ENCODE measurements around the gene MCAM. TPM values are rescaled to one million over a fixed set of nuclear protein-coding genes. Genes with fewer than 3 reads are reported as not detected.
A peak's percentile ranks its signal among the peaks of the same experiment; 100 is the strongest.

The MCAM gene
- total and polyA plus RNA-seq, 3 donors from 2014 or later, result 39.1 to 45.1 (median 43.1) TPM

DNA sequence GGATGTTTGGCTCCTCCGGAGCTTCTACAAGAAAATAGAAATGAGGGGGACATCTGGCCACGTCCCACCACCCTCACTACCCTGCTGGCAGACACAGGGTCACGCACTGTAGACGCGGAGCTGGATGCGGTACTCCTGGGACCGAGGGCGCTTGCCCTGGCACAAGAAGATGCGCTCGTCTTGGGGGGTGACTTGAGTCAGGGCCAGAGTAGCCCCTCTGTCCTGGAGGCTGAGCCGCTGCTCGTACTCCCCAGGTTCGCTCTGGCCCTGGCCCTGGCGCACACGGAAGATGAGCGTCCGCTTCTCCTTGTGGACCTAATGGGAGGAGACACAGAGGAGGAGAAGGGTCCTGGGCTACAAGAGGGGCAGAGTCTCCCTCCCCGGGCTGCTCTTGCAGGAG lies 2.2 kb downstream of the MCAM start:
- TF ChIP-seq, protein P1, sequence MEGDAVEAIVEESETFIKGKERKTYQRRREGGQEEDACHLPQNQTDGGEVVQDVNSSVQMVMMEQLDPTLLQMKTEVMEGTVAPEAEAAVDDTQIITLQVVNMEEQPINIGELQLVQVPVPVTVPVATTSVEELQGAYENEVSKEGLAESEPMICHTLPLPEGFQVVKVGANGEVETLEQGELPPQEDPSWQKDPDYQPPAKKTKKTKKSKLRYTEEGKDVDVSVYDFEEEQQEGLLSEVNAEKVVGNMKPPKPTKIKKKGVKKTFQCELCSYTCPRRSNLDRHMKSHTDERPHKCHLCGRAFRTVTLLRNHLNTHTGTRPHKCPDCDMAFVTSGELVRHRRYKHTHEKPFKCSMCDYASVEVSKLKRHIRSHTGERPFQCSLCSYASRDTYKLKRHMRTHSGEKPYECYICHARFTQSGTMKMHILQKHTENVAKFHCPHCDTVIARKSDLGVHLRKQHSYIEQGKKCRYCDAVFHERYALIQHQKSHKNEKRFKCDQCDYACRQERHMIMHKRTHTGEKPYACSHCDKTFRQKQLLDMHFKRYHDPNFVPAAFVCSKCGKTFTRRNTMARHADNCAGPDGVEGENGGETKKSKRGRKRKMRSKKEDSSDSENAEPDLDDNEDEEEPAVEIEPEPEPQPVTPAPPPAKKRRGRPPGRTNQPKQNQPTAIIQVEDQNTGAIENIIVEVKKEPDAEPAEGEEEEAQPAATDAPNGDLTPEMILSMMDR (IDR thresholded peaks at IDR 0.05), result no peak
- TF ChIP-seq POLR2A (IDR thresholded peaks at IDR 0.05), result no peak
- Histone ChIP-seq H3K9me3 (no peaks in the 10 kb centered on the region), H3K36me3 (ENCODE audit: low read depth, missing control alignments) (no peaks in the 10 kb centered on the region), H3K4me3 (peak overlapping the region in 1 of 2 donors; percentile 3), H3K4me1 (peaks cover 24% of the 10 kb centered on the region), H3K27me3 (no peaks in the 10 kb centered on the region), H3K27ac (no peak overlapping the region)
- intact Hi-C loops (cut with DNase I; ENCODE audit: low total_unique reads), result no loop called here
- 65 to 75% methylated on average over 9 to 14 of the region's 18 CpGs for WGBS, 2 donors
- DNase-seq, result no peak

DNA sequence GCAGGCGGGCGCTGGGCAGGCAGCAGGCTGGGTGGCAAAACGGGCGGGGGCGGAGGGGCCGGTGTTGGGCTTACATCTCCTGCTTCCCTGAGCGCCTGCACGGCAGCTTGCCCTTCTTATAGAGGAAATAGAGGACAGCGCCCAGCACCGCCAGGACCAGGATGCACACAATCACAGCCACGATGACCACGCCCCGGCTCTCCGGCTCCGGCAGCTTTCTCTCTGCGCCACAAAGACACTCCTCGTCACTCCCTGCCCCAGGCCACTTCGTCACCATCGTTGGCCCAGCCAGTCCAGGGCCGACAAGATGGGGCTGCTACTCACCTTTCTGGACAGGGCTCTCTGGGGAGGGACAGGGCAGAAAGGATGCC lies 6.3 kb downstream of the MCAM start:
- peaks cover 18% of the 10 kb centered on the region for H3K4me1 ChIP-seq
- no peaks in the 10 kb centered on the region for H3K9me3 ChIP-seq
- no peaks in the 10 kb centered on the region for H3K36me3 ChIP-seq (ENCODE audit: low read depth, missing control alignments)
- H3K4me3 ChIP-seq, result no peak overlapping the region
- no peak overlapping the region for H3K27ac ChIP-seq
- DNase-seq, result no peak
- 88 to 93% methylated on average over 12 to 20 of the region's 20 CpGs for WGBS, 2 donors
- TF ChIP-seq, protein P1 (IDR thresholded peaks at IDR 0.05), result no peak
- TF ChIP-seq POLR2A (IDR thresholded peaks at IDR 0.05), result no peak
- no peaks in the 10 kb centered on the region for H3K27me3 ChIP-seq
- intact Hi-C loops (cut with DNase I; ENCODE audit: low total_unique reads), result no loop called here

DNA sequence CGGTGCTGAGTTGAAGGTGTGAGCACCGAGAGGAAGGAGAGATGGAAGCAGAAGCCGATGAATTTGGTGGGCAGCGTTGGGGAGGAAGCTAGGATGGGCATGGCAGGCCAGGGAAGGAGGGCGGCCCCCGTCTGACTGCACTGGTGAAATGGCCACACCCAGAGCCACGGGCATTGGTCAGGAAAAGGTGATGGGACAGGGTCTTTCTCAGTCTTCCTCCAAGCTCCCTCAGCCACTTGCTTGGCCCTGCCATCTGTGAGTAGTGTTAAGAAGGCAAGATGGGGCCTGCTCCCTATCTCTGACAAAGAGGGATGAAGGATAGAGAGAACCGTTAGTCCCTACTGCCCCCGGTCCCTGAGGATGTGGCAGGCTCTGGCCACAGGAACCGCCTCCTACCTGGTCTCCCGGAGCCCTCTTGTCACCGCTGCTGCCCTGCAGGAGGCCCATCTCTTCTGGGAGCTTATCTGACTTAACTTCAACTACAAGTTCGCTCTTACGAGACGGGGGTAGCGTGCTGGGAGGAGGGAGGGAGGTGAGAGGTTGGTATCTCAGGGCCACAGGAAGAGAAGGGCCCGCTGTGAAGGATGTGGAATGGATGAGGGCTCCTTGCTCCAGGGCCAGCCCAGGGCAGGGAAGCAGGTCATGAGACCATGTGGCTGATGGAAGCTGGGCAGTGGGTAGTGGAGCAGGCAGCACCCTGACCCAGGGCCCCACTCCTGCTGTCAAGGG lies 6.8 kb downstream of the MCAM start:
- Histone ChIP-seq H3K27ac (no peak overlapping the region), H3K36me3 (ENCODE audit: low read depth, missing control alignments) (no peaks in the 10 kb centered on the region)

DNA sequence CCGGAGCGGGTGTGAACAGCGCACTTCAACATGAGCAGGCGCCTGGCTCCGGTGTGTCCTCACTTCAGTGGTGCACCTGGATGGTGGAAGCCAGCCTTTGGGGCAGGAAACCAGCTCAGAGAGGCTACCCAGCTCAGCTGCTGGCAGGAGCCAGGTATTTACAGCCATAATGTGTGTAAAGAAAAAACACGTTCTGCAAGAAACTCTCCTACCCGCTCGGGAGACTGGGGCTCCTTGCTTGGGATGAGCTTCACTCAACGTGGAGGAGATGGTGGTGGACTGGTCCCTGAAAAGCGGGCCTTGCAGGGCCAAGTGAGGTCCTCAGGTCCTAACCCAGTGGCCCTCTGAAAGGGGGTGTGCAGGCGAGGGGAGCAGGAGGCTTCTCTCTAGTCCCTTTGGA lies 7.5 kb downstream of the MCAM start:
- intact Hi-C loops (cut with DNase I; ENCODE audit: low total_unique reads), result no loop called here
- Histone ChIP-seq H3K27me3 (no peaks in the 10 kb centered on the region), H3K9me3 (no peaks in the 10 kb centered on the region), H3K4me3 (no peak overlapping the region), H3K4me1 (peaks cover 12% of the 10 kb centered on the region), H3K27ac (no peak overlapping the region), H3K36me3 (ENCODE audit: low read depth, missing control alignments) (no peaks in the 10 kb centered on the region)
- TF ChIP-seq, protein P1 (IDR thresholded peaks at IDR 0.05), result no peak
- no peak for TF ChIP-seq POLR2A (IDR thresholded peaks at IDR 0.05)
- DNase-seq, result no peak
- 88 to 93% methylated on average over 5 to 11 of the region's 11 CpGs for WGBS, 2 donors

More for the DNA sequence above, 6.8 kb downstream of the MCAM start:
- DNase-seq, result no peak
- H3K4me1 ChIP-seq, result peaks cover 13% of the 10 kb centered on the region
- WGBS, 2 donors, result 85% methylated on average over 17 of the region's 17 CpGs
- no peak for TF ChIP-seq POLR2A (IDR thresholded peaks at IDR 0.05)
- TF ChIP-seq, protein P1 (IDR thresholded peaks at IDR 0.05), result no peak
- intact Hi-C loops (cut with DNase I; ENCODE audit: low total_unique reads), result no loop called here
- H3K4me3 ChIP-seq, result no peak overlapping the region
- no peaks in the 10 kb centered on the region for H3K27me3 ChIP-seq
- no peaks in the 10 kb centered on the region for H3K9me3 ChIP-seq

DNA sequence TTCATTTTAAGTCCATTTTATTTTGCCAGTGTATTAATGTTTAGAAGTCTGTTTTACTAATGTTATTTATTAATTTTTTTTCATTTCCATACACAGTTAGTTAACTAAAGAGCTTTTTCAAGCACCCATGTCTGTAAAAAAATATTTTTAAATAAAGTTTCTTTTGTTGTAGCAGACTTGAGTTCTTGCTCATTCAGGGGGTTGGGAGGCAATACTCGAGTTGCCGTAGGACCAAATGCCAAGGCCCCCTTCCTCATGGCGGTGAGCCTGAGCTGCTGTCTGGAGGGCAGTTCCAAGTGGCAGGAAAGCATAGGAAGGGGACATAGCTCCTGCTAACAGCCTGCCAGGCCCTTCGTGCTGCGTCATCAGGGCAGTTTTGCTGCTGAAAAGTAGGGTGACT lies 9.0 kb downstream of the MCAM start:
- TF ChIP-seq, protein P1 (IDR thresholded peaks at IDR 0.05), result no peak
- TF ChIP-seq POLR2A (IDR thresholded peaks at IDR 0.05), result no peak
- no peaks in the 10 kb centered on the region for H3K27me3 ChIP-seq
- H3K27ac ChIP-seq, result peak overlapping the region in 1 of 2 donors; percentile 51
- no peaks in the 10 kb centered on the region for H3K9me3 ChIP-seq
- H3K4me1 ChIP-seq, result peaks cover 12% of the 10 kb centered on the region
- no peaks in the 10 kb centered on the region for H3K36me3 ChIP-seq (ENCODE audit: low read depth, missing control alignments)
- intact Hi-C loops (cut with DNase I; ENCODE audit: low total_unique reads), result no loop called here
- H3K4me3 ChIP-seq, result no peak overlapping the region
- no peak for DNase-seq
- 85% methylated on average over 5 of the region's 5 CpGs for WGBS, 2 donors
